NCI-H2227 (cell line): ENCODE data around the gene HAGH.
"Not testable (repeated sequence)": the region's sequence is repeated elsewhere in the genome, so short reads cannot be mapped to it uniquely, and the experiment has no call there.

ENCODE experiments used
- DNase-seq: peaks from one replicate; lab custom pipeline; 2025; ENCODE audit not compliant: unreplicated experiment; lab: John Stamatoyannopoulos, UW

The HAGH gene

DNA sequence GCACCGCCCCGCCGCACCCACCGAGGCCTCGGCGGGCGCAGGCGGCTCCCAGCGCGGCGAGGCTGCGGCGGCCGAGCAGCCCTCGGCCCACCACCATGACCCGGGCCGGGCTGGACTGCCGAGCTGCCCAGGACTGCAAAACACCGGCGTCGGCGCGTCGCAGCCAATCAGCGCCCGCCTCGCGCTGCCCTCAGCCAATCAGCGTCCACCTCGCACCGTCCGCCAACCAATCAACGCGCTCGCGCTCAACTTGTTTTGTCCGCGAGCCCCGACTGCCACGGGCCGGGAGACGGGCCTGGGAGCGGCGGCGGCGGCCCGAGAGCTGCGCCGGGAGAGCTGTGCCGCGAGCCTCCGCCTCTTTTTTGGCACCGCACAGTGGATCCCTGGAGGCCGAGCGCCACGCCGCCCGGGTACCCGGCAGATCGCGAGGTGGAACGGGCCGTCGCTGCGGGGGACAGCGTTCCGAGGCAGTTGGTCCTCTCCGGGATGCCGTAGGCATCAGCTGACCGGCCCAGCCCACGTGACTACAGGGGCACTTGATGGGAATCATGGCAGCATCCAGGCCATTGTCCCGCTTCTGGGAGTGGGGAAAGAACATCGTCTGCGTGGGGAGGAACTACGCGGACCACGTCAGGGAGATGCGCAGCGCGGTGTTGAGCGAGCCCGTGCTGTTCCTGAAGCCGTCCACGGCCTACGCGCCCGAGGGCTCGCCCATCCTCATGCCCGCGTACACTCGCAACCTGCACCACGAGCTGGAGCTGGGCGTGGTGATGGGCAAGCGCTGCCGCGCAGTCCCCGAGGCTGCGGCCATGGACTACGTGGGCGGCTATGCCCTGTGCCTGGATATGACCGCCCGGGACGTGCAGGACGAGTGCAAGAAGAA is at the start of gene HAGH, which contains the start of gene FAHD1:
TSS of gene HAGH (minus strand) at position 135 of the 883 bp plus-strand sequence. CDS start at position 97, 38 bp downstream.
TSS of gene FAHD1 (plus strand) at position 516 of the 883 bp plus-strand sequence. CDS start at position 549, 33 bp downstream.
- DNase-seq: peak; percentile 96

DNA sequence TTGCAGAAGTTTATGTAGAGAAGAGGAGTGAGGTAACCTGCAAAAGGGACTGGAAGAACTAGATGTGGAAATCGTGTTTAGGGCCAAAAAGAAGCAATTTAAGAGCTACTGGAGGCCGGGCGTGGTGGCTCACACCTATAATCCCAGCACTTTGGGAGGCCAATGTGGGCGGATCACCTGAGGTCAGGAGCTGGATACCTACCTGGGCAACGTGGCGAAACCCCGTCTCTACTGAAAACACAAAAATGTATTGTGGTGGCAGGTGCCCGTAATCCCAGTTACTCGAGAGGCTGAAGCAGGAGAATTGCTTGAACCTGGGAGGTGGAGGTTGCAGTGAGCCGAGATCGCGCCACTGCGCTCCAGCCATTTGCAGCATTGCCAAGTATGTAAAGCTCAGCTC is 49.4 kb upstream of the HAGH start:
- DNase-seq: not testable (repeated sequence)

DNA sequence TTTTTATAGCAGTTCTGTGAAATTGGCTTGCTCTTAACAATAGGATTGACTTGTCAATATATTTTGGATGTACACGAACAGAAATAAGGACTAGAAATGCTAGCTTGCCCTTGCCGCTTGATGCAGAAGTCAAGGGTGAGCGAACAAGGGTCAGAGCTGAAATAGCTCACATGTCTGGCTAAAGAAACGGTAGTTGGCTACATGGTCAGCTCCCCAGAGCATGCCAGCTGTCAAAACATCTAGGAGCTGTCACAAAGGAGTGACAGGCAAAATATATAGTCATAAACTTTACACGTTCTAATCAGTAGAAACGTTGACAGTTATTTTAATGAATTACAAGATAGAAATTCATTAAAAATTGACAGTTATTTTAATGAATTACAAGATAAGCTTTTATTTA is 48.2 kb upstream of the HAGH start:
- DNase-seq: no peak

DNA sequence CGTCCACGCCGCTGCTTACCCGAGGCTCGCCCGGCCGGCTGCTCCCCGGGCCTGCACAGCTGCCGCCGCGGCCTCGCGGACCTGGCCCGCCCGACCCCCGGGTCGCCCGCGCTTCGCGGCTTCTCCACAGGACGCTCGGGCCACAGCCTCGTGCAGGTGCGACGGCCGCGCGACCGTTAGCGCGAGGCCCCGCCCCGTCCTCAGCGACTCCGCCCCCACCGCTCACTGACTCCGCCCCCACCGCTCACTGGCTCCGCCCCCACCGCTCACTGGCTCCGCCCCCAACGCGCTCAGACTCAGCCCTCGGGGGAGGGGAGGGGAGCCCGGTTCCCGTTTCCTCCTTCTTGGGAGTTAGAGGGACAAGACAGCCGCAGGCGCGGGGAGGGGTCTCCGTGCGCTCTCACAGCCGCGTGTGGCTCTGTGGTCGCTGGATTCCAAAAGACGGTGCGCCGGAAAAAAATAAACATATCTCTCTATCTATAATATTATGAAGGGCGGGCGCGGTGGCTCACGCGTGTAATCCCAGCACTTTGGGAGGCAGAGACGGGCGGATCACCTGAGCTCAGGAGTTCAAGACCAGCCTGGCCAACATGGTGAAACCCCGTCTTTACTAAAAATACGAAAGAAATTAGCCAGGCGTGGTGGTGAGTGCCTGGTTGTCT is 45.5 kb upstream of the HAGH start, which contains the start of gene MEIOB:
TSS of gene MEIOB (minus strand) at position 191 of the 662 bp plus-strand sequence. CDS start 3,989 bp downstream, outside the sequence.
- DNase-seq: peak; percentile 86

DNA sequence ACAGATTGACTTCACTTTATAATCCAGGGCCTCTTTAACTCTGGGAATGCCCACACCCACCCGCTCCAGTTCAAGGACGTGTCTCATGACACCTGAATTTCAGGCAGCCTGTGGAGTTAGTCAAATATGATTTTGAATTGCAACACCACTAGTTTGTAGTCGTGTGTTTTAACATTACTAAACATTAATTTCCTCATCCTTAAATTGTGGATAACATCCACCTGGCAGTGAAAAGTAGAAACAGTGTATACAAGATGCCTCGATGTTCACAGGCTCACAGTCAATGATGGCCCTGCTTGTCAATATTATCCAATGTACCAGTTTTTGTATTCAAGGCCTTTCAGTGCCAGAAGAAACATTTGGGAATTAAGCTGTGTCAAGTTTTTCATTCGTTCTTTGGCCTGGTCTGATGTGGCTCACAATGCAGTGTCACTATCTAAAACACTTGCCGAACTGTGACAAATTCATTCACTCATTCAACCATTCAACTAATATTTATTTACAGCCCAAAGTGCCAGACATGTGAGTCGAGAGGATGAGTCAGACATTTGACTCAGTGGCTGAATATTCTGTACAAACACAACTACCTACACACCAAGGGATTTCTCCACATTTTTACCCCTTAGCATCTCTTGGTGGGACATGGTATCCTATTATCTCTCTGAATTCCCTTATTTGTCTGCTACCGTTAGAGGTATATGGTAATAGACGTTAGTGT is 43.9 kb upstream of the HAGH start:
- DNase-seq: no peak

DNA sequence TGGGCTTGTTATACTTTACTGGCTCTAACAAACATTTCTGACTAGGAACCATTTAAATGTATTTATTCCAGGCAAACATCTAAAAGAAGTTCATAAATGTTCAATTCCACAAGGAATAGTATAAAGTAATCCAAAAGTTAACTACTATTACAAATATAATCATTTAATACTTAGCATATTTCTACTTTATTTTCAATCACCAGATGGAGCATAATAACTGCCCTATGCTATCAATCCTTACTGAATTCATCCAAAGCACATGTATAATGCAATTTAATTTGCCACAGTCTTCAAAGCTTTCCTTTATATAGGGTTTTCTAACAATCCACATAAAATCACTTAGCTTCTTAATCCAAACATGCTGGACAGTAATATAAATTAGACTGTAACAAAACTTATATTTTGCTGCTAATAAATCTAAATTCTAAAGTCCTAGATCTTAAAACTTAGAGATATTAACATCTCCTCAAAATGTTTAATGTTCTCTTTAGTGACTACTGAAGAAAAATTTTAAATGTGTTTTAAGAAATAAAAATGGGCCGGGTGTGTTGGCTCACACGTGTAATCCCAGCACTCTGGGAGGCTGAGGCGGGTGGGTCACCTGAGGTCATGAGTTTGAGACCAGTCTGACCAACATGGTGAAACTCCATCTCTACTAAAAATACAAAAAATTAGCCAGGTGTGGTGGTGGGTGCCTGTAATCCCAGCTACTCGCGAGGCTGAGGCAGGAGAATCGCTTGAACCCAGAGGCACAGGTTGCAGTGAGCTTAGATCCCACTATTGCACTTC is 39.5 kb upstream of the HAGH start:
- no peak for DNase-seq

DNA sequence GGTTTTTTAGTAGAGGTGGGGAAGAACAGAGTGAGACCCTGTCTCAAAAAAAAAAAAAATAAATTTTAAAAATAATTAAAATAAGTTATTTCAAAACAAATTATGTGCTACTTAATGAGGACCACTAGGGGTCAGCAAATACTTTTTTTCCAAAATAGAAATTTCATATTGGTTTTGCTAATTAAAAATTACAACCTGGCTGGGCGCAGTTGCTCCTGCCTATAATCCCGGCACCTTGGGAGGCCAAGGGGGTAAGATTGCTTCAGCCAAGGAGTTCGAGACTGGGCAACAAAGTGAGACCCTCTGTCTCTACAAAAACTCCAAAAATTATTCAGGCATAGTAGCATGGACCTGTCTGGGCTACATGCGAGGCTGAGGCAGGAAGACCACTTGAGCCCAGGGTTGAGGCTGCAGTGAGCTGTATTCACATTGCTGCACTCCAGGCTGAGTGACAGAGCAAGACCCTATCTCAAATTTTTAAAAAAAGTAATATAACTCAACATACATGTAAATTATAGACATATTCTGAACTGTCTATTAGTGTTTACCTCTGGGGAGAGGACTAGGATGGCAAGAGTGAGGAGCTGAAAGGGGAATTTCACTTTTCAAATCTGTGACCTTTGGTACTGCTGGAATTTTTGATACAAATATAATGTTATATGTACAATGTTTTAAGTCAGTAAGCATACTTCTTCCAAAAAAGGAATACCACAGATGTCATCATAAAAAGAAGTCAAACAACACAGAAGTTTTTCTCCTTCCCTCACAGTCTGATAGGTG is 37.2 kb upstream of the HAGH start:
- no peak for DNase-seq

DNA sequence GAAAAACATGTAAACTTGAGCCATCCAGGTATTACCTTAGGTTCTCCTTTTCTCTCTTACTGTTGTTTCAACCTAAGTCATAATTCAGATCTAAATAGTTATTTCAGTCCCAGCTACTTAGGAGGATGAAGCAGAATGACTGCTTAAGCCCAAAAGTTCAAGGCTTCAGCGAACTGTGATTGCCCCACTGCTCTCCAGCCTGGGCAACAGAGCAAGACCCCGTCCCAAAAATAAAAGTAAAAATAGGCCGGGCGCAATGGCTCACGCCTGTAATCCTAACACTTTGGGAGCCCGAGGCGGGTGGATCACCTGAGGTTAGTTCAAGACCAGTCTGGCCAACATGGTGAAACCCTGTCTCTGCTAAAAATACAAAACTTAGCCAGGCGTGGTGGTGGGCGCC is 35.8 kb upstream of the HAGH start:
- no peak for DNase-seq

DNA sequence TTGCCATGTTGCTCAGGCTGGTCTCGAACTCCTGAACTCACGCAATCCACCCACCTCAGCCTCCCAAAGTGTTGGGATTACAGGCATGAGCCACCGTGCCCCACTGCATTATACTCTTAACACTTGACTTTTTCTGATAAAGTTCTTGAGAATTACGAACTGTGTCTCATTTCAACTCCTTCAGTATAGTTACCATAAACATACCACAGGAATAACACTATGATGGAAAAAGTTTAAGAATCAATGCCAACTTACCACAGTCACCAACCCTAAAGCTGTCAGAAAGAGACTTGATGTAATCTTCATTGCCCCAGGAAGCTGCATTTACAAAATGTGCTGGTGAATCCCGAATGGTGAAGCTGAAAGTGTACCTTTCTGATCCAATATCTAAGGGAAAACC is 35.1 kb upstream of the HAGH start:
- DNase-seq: no peak

DNA sequence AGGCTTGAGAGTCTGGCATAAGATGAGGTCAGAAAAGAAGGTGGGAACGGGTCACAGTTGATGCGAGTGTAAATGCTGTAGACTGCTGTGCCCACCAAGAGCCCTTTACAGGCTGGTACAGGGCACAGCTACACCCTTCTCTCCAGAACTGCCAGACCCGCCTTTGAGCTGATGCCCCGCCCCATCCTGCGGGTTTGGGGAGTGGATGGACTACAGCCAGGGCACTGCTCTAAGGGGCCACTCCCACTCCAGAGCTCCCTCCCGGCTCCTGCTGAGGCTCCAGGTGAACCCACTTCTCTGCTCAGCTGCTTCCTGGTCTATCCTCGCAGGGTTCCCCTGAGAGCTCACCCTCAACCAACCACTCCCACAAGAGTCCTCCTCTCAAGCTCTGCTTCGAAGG is 33.0 kb upstream of the HAGH start:
- no peak for DNase-seq

DNA sequence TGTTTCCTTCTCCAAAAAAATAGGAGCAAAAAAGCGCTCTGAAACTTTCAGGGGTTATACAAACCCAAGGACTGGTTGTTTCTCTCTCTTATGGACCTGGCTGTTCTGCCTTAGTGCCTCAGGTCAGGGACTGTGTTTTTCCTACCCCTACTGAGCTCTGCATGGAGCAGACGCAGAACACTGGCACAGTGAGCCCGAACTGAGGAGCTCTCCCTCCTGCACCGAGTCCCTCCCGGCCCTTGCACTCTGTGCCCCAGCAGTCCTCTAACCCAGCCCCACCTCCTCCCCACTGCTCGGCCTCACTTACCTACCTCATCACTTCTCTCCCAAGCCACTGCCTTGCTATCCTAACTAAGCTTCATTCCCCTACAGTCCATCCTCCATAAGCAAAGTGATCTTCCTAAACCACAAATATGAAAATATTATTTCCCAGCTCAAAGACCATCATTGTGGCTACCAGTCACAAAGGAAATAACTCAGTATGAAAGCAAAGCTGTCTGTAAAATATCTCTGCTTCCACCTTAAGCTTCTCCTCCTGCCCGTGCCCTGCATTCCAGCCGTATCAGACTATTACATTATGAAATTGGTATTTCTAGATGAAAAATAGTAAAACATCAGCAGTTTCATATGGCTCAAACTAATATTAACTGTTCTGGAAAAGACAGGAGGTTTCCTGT is 31.7 kb upstream of the HAGH start:
- DNase-seq: no peak

DNA sequence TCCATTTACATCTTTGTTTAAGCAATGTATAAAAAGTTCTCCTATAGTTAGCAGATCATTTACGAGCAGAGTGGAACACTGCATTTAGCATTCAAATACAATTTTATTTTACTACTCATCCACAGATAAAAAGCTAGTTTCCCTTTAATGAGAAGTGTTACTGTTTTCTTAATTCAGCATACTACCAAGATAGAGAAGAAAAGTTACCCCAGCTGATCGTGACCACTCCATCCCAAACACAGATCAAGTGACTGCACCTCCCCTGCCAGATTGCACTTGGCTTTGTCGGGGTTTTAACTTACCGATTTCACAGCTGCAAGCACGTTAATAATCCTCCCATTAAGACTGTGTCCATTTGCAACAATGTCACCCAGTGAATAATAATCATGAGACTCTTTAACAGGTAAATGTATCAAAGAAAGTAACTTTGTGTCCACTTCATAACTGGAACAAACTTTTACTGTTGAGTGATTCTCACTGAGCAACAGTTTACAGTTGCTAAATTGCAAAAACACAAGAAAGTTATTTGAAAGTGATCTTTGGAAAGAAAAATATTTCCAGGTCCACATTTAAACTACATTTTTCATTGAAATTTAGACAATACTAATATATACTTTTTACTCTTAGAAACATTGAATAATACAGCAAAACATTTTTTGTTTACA is 30.9 kb upstream of the HAGH start:
- DNase-seq: no peak

DNA sequence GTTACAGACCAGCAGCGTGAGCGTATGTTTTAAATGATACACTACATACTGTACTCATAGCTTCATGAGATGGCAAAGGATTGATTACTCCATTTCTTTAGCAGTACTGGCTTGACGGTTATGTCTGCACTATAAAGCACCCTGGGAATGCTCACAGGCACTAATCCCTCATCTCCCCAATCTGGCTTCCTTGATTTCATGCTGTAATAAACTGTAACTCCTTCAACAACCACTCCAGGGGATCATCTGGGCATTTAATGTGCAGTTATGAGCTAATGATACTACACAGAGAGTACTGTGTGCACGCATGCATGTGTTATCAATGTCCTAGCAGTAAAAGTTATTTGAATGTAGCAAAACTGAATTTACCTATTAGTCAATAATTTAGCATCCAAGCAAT is 25.2 kb upstream of the HAGH start:
- no peak for DNase-seq

DNA sequence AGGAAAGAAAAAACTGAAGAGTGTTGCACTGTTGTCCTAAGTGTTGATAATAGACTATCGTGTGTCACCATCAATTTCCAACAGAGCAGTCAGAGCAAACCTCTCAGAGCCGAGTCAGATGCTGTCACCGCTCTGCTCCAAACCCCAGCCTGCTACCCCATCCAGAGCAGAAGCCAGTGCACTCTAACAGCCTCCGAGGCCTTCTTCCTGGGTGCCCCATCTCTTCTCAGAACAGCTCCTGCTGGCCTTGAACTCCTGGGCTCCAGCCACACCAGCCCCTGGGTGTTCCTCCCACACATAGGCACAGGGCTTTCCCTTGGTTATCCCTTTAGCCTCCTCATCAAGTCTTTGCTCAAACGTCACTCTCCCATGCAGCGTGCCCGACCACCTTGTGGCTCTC is 24.4 kb upstream of the HAGH start:
- no peak for DNase-seq

DNA sequence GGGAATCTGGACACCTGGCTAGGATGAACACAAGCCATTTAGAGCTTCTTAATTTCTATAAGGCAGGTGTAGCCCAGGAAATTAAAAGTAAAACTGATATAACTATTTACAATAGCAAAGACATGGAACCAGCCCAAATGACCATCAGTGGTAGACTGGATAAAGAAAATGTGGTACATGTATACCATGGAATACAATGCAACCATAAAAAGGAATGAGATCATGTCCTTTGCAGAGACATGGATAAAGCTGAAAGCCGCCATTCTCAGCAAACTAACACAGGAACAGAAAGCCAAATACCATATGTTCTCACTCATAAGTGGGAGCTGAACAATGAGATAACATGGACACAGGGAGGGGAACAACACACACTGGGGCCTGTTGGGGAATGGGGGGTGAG is 19.8 kb upstream of the HAGH start:
- no peak for DNase-seq

DNA sequence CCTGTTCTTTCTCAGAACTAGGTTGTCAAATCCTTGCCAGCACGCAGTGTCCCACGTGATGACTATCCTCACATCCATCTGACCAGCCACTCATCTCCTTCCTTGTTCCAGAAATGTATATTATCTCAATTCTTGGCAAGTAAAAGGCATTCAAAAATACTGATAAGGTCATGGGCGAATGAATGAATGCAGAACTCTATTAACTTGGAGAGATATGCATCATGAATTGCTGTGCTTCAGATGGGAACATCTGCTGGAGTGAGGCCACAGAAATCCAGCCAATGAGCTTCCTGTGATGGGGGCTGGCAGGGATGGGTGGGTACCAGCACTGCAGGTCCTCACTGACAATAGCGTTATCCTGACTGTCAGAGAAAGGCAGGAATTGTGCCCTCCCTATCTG is 19.4 kb upstream of the HAGH start:
- DNase-seq: no peak

DNA sequence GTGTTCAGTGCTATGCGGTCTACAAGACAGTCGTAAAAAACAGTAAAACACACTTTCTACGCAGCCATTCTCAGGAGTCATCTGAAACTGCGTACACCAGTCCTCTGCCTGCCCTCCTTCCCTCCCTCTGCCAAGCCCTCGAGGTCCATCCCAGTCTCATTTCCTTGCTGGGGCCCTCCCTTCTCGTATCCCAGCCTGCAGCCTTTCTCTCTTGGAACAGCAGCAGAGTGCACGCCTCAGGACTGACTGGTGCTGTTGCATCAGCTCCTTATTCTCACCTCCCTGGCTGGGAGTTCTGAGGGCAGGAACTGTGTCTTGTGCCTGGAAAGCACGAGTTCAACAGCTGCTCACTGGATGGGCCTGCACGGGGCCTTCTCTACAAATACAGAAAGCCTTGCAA is 12.9 kb upstream of the HAGH start:
- DNase-seq: no peak

DNA sequence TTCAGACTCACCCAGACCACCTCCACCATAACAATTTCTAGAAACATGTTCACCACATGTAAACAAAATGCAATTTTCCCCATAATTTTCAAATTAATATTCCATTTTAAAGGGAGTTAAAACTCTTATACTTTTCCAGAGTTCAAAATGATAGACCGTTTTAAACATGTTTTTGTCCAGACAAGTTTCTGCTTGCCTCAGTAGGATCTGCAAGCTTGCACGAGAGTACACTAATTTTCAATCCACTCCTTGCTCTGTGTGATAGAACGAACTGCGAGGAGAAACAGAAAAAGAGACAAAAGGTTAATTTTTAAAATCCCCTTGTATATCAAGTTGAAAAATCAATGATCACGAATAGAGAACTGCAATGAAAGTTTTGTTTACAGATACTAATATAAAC is 7.5 kb upstream of the HAGH start:
- no peak for DNase-seq
